OCI-LY7 (cell line): ENCODE results near the gene NOTCH3. TPM values are rescaled to one million over a fixed set of nuclear protein-coding genes. Genes with fewer than 3 reads are reported as not detected.

ENCODE experiments used
- BruUV-seq: library from RNA; stranded (reverse); fragments of 400-500 nt; replicated peaks from 2 replicates; lab custom pipeline; 2021; lab: Mats Ljungman, UMichigan
- CTCF ChIA-PET: fragments of 300-600 bp; sonication (Branson Sonifier 250); formaldehyde crosslinking; loops from one replicate; lab custom pipeline; 2022; ENCODE audit warnings: antibody characterized with exemption; ENCODE audit not compliant: unreplicated experiment; lab: Charles Lee
- POLR2A ChIA-PET: fragments of 300-600 bp; sonication (Branson Sonifier 250); formaldehyde crosslinking; loops from one replicate; lab custom pipeline; 2022; ENCODE audit warnings: antibody characterized with exemption; lab: Charles Lee
- DNase-seq: peaks from one replicate; pipeline ENCODE4 v3.0.0-alpha.2; 2015; ENCODE audit warnings: low spot score
- H2AFZ ChIP-seq: fragments of 200-600 bp; sonication (generic), shearing (Covaris generic); 2 replicates; pipeline ENCODE4 v1.6.1; 2014; ENCODE audit warnings: mild to moderate bottlenecking, antibody characterized with exemption, low read length, moderate library complexity
- H3K27ac ChIP-seq: fragments of 200-600 bp; sonication (generic); 2 replicates; pipeline ENCODE4 v1.5.1; 2014; ENCODE audit warnings: mixed run types, low read depth, mild to moderate bottlenecking, moderate library complexity, low read length, inconsistent platforms; ENCODE audit not compliant: poor library complexity, severe bottlenecking
- H3K36me3 ChIP-seq: fragments of 200-600 bp; sonication (generic); 2 replicates; pipeline ENCODE4 v1.6.1; 2014; ENCODE audit warnings: mild to moderate bottlenecking, antibody characterized with exemption, low read length, moderate library complexity, mixed read lengths; ENCODE audit not compliant: insufficient read depth
- H3K4me1 ChIP-seq: fragments of 200-600 bp; sonication (generic); 2 replicates; pipeline ENCODE4 v1.5.1; 2014; ENCODE audit warnings: mild to moderate bottlenecking, low read length; ENCODE audit not compliant: insufficient read depth, poor library complexity, severe bottlenecking
- H3K4me2 ChIP-seq: fragments of 200-600 bp; sonication (generic); 2 replicates; pipeline ENCODE4 v1.6.1; 2014; ENCODE audit warnings: mild to moderate bottlenecking, low read length
- H3K4me3 ChIP-seq: fragments of 200-600 bp; sonication (generic); 2 replicates; pipeline ENCODE4 v1.5.1; 2014; ENCODE audit warnings: mild to moderate bottlenecking, low read depth, low read length; ENCODE audit not compliant: poor library complexity, severe bottlenecking
- H3K79me2 ChIP-seq: fragments of 200-600 bp; sonication (generic); 2 replicates; pipeline ENCODE4 v1.6.1; 2016; ENCODE audit warnings: low read depth, mild to moderate bottlenecking, low read length, moderate library complexity, mixed read lengths; ENCODE audit not compliant: insufficient read depth
- H3K9me2 ChIP-seq: fragments of 200-600 bp; sonication (generic); 2 replicates; pipeline ENCODE4 v1.6.1; 2016; ENCODE audit warnings: mild to moderate bottlenecking, low read length, mixed read lengths; ENCODE audit not compliant: insufficient read depth
- H3K9me3 ChIP-seq: fragments of 200-600 bp; sonication (generic); 2 replicates; pipeline ENCODE4 v1.6.1; 2014; ENCODE audit warnings: mild to moderate bottlenecking, mixed run types, low read length, mixed read lengths
- H4K20me1 ChIP-seq: fragments of 200-600 bp; sonication (generic); 2 replicates; pipeline ENCODE4 v1.6.1; 2014; ENCODE audit warnings: mild to moderate bottlenecking, antibody characterized with exemption, low read length, moderate library complexity, mixed read lengths; ENCODE audit not compliant: insufficient read depth
- CTCF ChIP-seq: fragments of 200-600 bp; sonication (generic); conservative IDR thresholded peaks from 2 replicates; pipeline ENCODE4 v1.5.1; 2014; ENCODE audit warnings: mild to moderate bottlenecking, antibody characterized with exemption, low read length, moderate library complexity, mixed read lengths
- EZH2phosphoT487 ChIP-seq: fragments of 200-600 bp; sonication (generic); IDR thresholded peaks from 2 replicates; pipeline ENCODE4 v1.6.1; 2018; ENCODE audit warnings: low read depth, borderline replicate concordance, mild to moderate bottlenecking, mixed run types, antibody characterized with exemption, low read length, moderate library complexity, mixed read lengths
- intact Hi-C: fragments of 100-400 bp; cut with micrococcal nuclease; formaldehyde crosslinking; loops from one replicate; pipeline ENCODE4 v1.10.0; 2022; ENCODE audit not compliant: unreplicated experiment
- total RNA-seq, 2 experiments: library from RNA; depleted of rRNA in 1 of 2; stranded (reverse); fragments of >200 nt in 1 of 2; shearing (Covaris generic) in 1 of 2; gene quantifications; 2 replicates each; pipeline ENCODE4 v1.2.3, GENCODE V29; 2014 to 2022

NOTCH3 gene
- total RNA-seq, 2 experiments from 2014 or later, result 0.25 TPM; not detected in 1

- intact Hi-C loops, result no loop called here
- Histone ChIP-seq H3K4me1 (no peaks in the 10 kb centered on the region), H3K4me2 (no peak overlapping the region), H3K27ac (no peak overlapping the region), H3K9me3 (peaks cover 2% of the 10 kb centered on the region; the same call in 1 of the 2 replicates), H2AFZ (no peak overlapping the region), H3K36me3 (no peaks in the 10 kb centered on the region), H3K79me2 (no peaks in the 10 kb centered on the region), H3K4me3 (no peak overlapping the region), H3K9me2 (no peaks in the 10 kb centered on the region), H4K20me1 (no peaks in the 10 kb centered on the region)
- no TSS peak for BruUV-seq
- ChIA-PET POLR2A (no interaction called here), CTCF (no interaction called here)
- no peak for DNase-seq
- TF ChIP-seq CTCF (no peak), EZH2phosphoT487 (no peak)
Measured at GRCh38 chr19:15144046-15144646, 56.6 kb downstream of the NOTCH3 start.

GRCh38 chr19:15142313-15142712, 58.5 kb downstream of the NOTCH3 start:
- Histone ChIP-seq H4K20me1 (no peaks in the 10 kb centered on the region), H3K36me3 (no peaks in the 10 kb centered on the region), H3K4me2 (no peak overlapping the region), H3K27ac (no peak overlapping the region), H3K4me3 (no peak overlapping the region), H3K4me1 (no peaks in the 10 kb centered on the region), H2AFZ (no peak overlapping the region), H3K9me2 (no peaks in the 10 kb centered on the region), H3K79me2 (no peaks in the 10 kb centered on the region), H3K9me3 (peaks cover 4% of the 10 kb centered on the region; the same call in 1 of the 2 replicates)
- intact Hi-C loops, result no loop called here
- DNase-seq, result no peak
- BruUV-seq, result no TSS peak
- ChIA-PET POLR2A (interaction anchor here (0.6 kb wide), 1 partner anchor 146 kb away, joined by 3 read pairs; no protein-coding TSS in a partner anchor), CTCF (no interaction called here)
- TF ChIP-seq CTCF, result no peak
- no peak for TF ChIP-seq EZH2phosphoT487

GRCh38 chr19:15141143-15141542, 59.7 kb downstream of the NOTCH3 start:
- H3K9me3 ChIP-seq, result peaks cover 4% of the 10 kb centered on the region; the same call in 1 of the 2 replicates
- H4K20me1 ChIP-seq, result no peaks in the 10 kb centered on the region
- H3K9me2 ChIP-seq, result no peaks in the 10 kb centered on the region
- ChIA-PET CTCF (no interaction called here), POLR2A (no interaction called here)
- no TSS peak for BruUV-seq
- H2AFZ ChIP-seq, result no peak overlapping the region
- H3K4me3 ChIP-seq, result no peak overlapping the region
- H3K36me3 ChIP-seq, result no peaks in the 10 kb centered on the region
- no peak for DNase-seq
- no peak overlapping the region for H3K27ac ChIP-seq
- H3K4me1 ChIP-seq, result no peaks in the 10 kb centered on the region
- no peaks in the 10 kb centered on the region for H3K79me2 ChIP-seq
- intact Hi-C loops, result no loop called here
- TF ChIP-seq CTCF, result no peak
- no peak for TF ChIP-seq EZH2phosphoT487
- H3K4me2 ChIP-seq, result no peak overlapping the region
